EH (cell line): ENCODE measurements around the gene NOL3.
A peak's percentile ranks its signal among the peaks of the same experiment; 100 is the strongest.

ENCODE experiments used
- DNase-seq: peaks from one replicate; pipeline ENCODE4 v3.0.0-alpha.2; 2015; ENCODE audit warnings: low read depth

NOL3 gene

DNA sequence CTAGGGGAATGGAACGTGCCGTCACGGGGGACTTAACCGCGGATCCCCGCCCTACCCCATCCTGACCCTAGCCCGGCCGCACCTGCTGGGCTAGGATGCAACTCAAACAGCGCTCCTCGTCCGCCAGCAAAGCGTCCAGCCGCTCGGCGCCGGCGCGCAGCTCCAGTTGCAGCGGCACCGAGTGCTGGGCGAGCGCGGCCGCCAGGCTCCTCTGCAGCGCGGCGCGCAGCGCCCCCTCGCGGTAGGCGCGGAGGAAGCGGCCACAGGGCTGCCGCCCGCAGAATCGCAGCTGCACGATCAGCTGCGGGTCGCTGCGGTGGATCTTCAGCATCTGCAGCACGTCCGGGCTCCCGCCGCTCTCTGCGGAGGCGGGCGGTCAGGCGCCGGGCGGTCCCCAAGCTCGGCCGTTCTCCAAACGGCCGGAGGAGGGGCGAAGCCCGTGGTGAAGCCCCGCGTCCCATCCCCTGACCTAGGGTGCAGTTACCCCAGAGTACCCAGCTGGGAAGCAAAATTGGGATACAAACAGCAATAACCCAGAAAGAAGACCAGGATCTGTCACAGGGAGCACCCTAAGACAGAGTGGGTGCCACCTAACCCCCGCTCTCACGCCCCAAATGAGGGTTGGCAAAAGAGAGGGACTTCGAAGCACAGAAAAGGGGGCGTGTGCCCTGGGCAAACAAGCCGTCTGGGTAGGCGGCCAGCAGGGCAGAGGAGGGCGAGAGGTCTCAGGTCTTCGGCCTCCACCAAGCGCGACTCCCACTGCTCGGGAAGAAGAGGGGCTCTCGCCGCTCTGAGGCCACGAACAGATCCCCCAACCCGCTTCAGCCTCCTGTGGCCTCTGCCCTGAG, 14.8 kb upstream of the NOL3 start:
- peak; percentile 71 for DNase-seq

- DNase-seq = no peak
Measured at GRCh38 chr16:67156143-67156844, 14.0 kb upstream of the NOL3 start.

DNA sequence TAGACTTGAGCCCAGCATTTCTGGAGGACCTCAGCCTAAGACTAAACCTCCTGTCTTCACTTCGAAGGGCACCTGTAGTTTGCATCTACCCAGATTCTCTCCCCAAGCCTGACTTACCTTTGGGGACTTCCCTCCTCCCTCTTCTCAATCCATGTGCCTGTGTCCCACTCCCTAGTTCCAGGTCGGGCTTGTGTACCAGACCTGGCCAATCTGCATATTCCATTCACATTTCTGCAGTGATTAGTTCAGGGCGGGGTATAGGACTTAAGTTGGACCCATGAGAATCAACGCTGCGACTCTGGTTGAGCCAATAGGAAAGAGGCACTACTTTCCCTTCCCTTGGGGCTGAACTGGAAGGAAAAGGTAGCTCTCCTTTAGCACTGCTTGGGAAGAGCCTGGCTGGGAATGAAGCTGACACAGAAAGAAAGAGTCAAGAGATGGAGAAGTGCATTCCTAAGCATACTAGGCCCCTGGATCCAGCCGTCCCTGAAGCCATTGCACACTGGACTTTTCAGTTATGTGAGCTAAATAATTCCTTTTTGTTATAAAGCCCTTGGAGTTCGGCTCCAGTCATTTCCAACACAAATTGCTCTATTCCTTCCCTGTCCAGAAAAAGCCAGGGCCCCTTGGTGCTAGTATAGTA, 13.1 kb upstream of the NOL3 start:
- no peak for DNase-seq

DNA sequence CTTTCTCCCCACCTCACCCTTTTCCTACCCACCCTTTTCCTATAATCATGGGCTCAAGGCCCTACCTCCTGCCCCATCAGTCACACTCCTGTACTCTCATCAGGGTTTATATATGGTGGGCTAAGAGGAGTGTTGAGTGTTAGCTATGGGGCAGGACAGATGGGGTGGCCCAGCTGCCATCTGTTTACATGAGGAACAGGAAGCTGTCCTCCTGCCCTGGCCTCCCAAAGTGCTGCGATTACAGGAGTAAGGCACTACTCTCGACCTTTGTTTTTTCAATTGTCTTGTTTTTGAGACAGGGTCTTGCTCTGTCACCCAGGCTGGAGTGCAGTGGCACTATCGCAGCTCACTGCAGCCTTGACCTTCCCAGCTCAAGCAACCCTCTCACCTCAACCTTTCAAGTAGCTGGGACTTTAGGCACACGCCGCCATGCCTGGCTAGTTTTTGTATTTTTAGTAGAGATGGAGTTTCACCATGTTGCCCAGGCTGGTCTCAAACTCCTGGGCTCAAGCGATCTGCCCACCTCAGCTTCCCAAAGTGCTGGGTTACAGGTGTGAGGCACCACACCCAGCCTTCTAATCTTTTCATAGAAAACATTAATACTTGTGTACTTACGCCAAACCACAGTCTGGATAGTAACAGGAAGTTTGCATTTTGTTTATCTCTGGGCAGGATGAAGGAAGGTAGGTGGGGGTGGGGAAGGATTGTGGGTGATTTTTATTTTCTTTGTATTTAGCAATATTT, 12.3 kb upstream of the NOL3 start:
- DNase-seq = no peak

- peak; percentile 53 for DNase-seq
Measured at GRCh38 chr16:67158637-67159600, 11.4 kb upstream of the NOL3 start.

GRCh38 chr16:67161595-67162058, 8.7 kb upstream of the NOL3 start:
- DNase-seq = no peak

GRCh38 chr16:67162506-67163163, 7.7 kb upstream of the NOL3 start:
- DNase-seq = no peak

- peak; percentile 57 for DNase-seq
Measured at GRCh38 chr16:67163164-67163998, 7.0 kb upstream of the NOL3 start.

DNA sequence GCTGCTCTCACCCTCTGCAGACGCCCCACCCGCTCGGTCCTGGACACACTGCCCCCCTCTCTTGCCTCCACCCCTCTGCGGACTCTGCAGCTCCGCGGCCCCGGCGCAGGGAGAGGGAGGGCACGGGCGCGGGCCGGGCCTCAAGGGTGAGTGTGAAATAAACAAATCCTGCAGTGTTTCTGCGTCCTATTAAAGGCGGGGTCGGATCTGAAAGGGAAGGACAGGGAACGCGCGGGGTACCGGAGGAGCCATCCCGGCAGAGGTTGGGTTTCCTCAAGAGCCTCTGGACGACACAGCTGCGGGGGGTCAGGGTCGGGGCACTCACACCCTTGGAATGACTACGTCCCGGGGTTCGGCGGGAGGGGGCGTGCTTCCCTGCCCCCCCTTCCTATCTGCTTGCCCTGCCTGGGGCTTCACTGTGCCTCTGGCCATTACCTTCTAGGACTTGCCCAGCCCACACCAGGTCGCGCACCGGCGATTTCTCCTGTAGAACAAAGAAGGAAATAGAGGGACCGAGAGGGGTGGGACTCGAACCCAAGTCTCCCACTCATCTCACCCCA, 6.3 kb upstream of the NOL3 start:
- DNase-seq = no peak

DNA sequence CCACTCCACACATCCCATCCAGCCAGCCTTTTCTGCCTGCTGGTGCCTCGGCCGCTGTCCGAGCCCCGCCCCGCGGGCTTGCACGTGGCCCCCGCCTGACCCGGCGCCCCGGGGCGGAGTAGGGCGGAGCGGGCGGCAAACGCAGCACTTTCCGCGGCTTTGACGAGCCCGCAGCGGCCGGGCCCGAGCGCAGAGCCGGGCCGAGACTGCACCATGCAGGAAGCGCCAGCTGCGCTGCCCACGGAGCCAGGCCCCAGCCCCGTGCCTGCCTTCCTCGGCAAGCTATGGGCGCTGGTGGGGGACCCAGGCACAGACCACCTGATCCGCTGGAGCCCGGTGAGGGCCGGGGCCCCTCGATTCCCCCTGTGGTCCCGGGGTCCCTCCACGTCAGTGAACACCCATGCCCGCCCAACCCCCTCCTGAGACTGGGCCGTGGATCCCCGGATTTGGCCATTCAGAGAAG, 5.7 kb upstream of the NOL3 start, which contains the start of gene HSF4:
HSF4 (plus strand) TSS at position 147 of the 463 bp plus-strand sequence; CDS start at position 214, 67 bp downstream.
- peak; percentile 46 for DNase-seq

DNA sequence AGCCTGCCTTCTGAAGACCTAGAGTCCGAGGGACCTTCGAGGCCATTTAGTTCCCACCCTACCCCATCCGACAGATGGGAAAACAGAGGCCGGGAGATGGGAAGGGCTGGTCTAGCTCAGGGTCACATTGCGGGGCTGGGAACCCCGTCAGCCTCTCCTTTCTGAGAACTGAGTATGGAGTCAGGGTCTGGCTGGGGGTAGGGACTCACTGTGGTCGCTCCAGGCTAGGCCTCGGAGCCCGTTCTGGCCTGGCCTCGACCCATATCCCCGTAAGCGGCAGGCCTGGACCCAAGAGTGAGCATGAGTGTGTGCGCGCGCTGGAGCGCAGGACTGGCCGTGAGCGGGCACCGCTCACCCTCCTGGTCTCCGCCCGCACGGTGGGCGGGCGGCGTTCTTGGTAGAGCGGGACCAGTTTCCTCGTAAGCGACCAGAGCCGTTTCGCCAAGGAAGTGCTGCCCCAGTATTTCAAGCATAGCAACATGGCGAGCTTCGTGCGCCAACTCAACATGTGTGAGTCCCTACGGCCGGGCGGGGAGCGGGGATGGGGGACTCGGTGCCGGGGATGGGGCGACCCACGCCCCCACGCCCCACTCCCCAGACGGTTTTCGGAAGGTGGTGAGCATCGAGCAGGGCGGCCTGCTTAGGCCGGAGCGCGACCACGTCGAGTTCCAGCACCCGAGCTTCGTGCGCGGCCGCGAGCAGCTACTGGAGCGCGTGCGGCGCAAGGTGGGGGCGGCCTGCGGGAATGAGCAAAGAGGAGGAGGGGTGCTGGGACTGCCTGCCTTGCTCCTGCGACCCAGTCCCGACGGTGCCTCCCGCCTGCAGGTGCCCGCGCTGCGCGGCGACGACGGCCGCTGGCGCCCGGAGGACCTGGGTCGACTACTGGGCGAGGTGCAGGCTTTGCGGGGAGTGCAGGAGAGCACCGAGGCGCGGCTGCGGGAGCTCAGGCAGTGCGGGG, 4.9 kb upstream of the NOL3 start:
- no peak for DNase-seq

- DNase-seq = no peak
Measured at GRCh38 chr16:67166110-67166547, 4.2 kb upstream of the NOL3 start.

- DNase-seq = no peak
Measured at GRCh38 chr16:67166598-67167168, 3.7 kb upstream of the NOL3 start.

DNA sequence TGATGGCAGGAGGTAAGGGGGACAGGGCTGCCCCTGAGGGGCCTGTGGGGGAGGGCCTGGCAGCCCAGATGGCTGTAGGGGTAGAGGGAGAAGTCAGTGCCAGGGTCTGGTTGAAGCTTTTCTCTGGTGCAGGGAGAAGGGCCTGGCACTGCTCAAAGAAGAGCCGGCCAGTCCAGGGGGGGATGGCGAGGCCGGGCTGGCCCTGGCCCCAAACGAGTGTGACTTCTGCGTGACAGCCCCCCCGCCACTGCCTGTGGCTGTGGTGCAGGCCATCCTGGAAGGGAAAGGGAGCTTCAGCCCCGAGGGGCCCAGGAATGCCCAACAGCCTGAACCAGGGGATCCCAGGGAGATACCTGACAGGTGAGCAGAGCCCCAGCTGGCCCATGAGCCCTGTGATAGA, 2.8 kb upstream of the NOL3 start:
- no peak for DNase-seq

DNA sequence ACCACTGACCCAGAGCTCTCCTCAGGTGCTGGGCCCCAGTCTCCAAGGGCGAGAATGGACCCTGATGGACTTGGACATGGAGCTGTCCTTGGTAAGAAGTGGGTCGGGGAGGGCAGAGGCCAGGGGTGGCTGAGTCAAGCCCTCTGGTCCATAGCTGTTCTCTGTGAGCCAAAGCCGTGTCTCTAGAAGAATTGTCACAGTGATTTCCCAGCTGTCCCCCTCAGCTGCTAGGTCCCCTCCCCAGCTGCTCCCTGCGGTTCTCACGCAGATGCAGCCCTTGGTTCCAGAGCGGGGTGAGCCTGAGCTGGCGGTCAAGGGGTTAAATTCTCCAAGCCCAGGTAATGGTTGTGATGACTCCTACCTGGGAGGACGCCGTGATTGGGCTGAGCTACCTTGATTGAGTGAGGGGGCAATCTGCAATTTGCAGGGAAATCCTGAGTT, 1.3 kb upstream of the NOL3 start:
- no peak for DNase-seq

GRCh38 chr16:67169642-67170167, 633 bp upstream of the NOL3 start:
- DNase-seq = peak; percentile 34
